Measurements from ENCODE around the gene PRDX5.

GRCh38 chr11:64353715-64354506, 36.0 kb downstream of the PRDX5 start:
- TF ChIP-seq CTCF (IDR thresholded peaks at IDR 0.05) (no peak), ZFX (IDR thresholded peaks at IDR 0.05; ENCODE audit: borderline replicate concordance) (no peak)

All from 22Rv1 (cell line).